HG03565 (cell line): Measurements from ENCODE around the gene HOXB8.

ENCODE experiments used
- ATAC-seq: cut with Tn5 transposase; IDR thresholded peaks from one replicate; pipeline ENCODE4 v1.9.1; 2021; ENCODE audit warnings: mild to moderate bottlenecking, moderate library complexity; ENCODE audit not compliant: unreplicated experiment

The HOXB8 gene

GRCh38 chr17:48569674-48570324, 45.3 kb downstream of the HOXB8 start:
- ATAC-seq: no peak

GRCh38 chr17:48569240-48569582, 45.9 kb downstream of the HOXB8 start:
- no peak for ATAC-seq

- ATAC-seq: no peak
These were observed 46.4 kb downstream of the HOXB8 start for GRCh38 chr17:48568499-48569239.

GRCh38 chr17:48567646-48568354, 47.3 kb downstream of the HOXB8 start:
- no peak for ATAC-seq

GRCh38 chr17:48567209-48567608, 47.9 kb downstream of the HOXB8 start:
- no peak for ATAC-seq

GRCh38 chr17:48566717-48567116, 48.4 kb downstream of the HOXB8 start:
- no peak for ATAC-seq

- no peak for ATAC-seq
These were observed 49.0 kb downstream of the HOXB8 start for GRCh38 chr17:48565925-48566710.

- no peak for ATAC-seq
These were observed 50.0 kb downstream of the HOXB8 start for GRCh38 chr17:48565022-48565554.

GRCh38 chr17:48564188-48565021, 50.7 kb downstream of the HOXB8 start:
- ATAC-seq: no peak

- ATAC-seq: no peak
These were observed 51.3 kb downstream of the HOXB8 start for GRCh38 chr17:48563867-48564187.

GRCh38 chr17:48563385-48563838, 51.7 kb downstream of the HOXB8 start:
- no peak for ATAC-seq

GRCh38 chr17:48562934-48563333, 52.2 kb downstream of the HOXB8 start:
- ATAC-seq: no peak
